IPS-11a (cell line): ENCODE measurements around the gene DLL4.

Experiments used
- H3K4me3 ChIP-seq: one replicate; pipeline ENCODE4 v1.5.1; 2013; ENCODE audit warnings: low read depth, low read length, control low read depth

Gene DLL4

DNA sequence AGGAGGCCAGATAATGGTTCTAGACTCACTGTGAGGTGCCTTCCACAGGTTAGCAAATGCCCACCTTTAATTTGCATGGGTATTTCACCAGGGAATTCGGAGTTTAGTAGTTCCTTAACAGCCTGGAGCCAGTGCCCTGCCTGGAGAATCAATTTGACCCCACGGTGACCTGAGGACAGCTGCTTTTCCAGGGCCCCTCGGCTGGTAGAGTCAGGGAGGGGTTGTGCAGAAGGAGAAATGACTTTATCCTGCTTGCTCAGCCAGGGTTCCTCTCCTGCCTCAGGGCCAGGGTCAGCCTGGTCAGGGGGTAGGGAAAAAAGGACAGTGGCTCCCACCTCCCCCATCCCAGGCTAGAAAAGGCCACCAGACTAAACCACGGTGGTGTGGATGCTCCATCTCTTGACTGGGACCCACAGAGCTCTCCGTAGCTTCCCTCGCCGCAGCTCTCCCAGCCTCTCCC, 12.0 kb downstream of the DLL4 start:
- H3K4me3 ChIP-seq, result peak overlapping the region; percentile 52

DNA sequence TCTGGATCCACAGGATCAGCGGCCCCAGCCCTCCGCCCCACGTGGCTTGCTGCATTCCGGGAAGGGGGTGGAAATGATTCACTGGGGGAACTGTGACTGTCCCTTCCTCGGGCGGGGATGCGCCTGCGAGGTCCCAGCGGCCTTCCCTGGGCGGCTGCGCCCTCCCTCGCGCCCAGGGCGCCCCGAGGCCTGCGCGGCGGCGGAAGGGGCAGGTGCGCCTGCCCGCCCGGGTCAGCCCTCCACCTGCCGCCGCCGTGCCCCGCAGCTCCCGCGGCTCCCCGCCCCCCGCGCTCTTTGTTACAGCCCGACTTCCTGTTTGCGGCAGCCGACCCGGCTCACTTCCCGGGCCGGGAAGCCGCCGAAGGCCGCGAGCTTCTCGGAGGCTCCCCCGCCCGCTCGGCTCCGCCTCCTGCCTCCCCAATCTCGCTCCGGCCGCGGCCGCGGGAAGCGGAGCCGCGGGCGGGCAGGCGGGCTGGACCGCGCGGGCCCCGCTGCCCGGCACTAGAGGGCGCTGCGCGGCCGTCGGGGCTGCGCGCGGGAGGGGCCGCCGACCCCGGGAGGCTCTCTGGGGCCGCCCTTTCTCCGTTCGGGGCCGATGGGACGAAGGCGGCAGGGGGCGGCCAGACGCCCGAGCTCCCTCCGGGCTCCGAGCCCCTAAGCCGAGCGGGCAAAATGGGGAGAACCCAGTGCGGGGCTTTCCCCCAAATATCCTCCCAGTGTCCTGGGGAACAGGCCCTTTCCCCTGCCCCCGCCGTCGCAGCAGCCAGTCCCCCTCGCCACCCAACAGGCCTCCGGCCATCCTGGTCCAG, 12.6 kb downstream of the DLL4 start:
- H3K4me3 ChIP-seq, result peak overlapping the region; percentile 52

DNA sequence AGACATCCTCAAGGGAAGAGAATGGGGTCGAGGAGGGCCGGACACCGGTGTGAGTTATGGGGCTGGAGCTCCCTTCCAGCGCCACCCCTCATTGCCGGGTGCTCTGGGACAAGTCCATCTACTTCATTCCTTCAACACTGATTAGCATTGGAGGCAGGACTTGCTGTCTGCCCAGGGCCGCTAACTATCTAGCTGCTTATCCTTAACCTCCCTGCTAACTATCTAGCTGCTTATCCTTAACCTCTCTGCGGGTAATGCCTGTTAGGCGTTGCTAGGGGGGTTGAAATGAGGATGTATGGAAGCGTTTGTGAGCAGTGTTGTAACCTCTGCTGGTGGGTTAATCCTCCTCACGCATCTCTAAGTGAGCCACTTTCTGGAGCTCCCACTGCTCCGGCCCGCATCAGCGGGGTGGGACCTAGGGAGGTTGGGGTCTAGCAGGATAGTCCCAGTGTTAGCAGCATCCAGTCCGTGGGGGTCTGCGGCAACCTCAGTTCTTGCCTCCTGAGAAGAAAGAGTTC, 13.3 kb downstream of the DLL4 start:
- peak overlapping the region; percentile 22 for H3K4me3 ChIP-seq

DNA sequence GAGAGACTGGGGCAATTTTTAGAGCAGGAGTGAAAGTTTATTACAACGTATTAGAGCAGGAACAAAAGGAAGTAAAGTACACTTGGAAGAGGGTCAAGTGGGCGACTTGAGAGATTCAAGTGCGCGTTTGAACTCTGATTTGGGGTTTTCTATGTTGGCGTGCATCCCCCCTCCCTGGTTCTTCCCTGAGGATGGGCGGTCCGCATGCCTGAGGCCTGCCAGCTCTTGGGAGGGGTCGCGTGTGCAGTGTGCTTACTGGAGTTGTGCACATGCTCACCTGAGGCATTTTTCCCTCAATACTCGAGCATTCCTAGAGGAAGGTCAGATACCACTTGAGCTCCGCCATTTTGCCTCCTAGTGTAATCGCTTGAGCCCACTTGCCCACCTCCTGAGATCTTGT, 13.7 kb downstream of the DLL4 start:
- no peak overlapping the region for H3K4me3 ChIP-seq

DNA sequence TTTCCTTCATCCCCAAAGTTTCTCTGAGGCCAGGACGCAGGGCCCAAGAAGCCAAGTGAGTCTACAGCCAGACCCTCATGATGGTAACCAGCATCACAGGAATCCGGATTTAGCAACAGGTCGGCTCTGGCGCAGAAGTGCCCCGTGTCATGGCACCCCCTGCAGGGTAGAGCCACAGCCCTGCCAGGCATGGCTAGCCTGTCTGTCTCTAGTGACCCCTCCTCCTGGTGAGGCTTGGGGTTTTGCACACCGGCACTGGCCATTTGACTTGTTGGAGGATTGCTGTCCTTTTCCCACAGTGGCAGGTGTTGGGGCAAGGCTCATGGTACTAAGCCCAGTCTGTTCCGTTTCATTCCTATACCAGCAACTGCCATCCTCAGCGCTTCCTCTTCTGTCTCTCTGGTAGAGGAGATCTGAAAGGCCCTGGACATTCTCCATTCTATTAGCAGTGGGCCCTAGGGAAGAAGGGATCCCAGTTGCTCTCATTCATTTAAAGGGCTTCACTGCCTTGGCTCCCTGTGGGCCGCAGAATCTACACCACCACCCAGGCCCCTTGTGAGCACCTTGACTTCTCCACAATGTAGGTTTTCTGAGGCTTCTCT, 14.7 kb downstream of the DLL4 start:
- H3K4me3 ChIP-seq, result no peak overlapping the region

DNA sequence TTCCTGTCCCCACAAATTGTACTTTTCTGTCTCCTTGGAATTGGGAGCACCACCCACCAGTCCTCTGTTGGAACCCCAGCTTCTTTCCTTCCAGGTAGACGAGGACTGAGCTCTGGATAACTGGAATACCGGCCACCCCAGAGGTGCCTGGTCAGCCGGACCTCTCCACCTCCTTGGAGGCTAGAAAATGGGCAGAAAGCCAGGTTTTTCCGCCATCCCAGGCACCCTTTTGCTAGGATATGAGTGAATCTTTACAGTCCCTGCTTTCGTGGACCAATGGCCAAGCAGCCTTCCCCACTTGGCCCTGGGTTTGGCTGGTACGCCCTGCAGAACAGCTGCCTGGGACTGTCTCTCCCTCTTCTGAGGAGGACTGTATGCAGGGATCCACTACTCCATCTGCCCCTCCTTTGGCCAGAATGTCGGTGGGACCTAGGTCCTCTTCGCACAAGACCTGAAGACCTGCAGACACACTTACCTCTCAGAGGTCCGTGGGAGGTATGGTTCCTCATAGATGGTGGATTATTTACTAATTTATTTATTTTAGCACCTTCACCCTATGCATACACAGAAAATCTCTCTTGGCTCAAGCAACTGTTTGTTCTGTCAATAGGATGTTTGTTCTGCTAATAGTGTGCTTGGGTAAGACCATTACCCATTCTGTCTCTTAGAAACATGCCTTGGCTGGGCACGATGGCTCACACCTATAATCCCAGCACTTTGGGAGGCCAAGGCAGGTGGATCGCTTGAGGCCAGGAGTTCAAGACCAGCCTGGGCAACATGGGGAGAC, 15.6 kb downstream of the DLL4 start:
- no peak overlapping the region for H3K4me3 ChIP-seq

DNA sequence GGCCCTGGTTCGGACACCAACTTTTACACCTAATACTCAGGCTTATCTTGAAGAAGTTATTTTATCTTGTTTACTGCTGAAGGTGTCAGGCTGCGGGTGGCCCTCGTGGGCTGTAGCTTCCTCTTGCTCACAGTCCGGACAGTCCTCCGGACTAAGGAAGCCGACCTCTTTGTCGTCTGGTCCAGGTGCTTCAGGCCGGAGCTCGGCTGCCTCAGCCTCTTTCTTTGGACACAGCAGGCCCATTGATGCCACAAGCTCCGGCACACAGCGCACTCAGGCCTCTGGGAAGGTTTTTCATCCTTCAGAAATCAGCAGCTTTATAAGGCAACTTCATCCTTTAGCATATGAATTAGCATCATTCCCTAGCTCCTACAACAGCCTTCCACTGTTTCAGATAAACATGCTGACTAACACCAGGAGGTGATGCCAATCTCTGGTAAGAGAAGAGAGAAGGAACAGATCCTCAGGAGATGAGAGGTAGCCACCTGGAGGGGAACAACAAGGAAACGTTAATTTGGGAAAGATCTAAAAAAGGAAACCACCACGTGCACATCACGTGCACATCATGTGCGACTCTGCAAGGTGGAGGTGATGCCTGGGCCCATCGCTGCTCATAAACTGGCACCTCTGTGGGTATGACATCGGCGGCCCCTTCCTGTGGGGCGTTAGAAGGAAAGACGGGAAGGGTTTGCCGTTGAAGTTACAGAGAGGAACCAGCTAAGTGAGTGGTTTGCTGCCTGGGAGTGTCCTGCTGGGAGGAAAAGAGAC, 19.8 kb downstream of the DLL4 start:
- no peak overlapping the region for H3K4me3 ChIP-seq

DNA sequence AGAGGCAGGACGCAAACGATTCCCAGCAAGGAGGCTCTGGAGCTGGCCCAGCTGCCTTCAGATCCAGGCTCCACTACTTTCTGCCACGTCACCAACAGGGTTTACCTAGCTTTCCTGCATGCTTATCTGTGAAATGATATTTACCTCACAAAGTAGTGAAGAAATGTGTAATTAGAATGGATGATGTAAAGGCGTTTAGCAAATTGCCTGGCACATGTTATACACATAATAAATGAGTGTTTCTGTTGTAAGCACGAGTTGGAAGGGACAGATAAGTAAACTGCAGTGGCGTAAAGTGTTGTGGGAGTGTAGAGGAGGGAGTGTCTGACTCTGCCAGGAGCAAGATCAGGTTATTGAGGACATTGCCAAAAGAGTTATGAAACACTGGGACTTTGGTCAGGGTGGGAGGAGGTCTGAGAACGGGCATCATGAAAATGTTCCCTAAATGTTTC, 20.6 kb downstream of the DLL4 start:
- no peak overlapping the region for H3K4me3 ChIP-seq

DNA sequence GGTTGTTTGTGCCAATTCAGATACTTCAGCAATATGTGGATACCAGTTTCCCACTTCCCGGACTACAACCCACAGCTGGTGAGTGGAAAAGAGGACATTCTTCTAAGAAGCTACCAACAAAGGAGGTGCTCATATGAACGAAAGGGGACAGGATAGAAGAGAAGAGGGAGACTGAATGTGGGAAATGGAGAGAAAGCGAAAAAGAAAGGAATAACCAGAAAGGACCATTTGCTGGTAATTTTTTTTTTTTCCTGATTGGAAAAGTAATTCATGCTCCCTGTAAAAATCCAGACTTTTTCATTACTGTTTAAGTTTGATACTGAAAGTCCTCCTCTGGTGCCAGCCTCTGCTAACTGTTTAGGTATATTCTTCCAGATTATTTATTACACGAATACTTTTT, 22.6 kb downstream of the DLL4 start:
- H3K4me3 ChIP-seq, result no peak overlapping the region

DNA sequence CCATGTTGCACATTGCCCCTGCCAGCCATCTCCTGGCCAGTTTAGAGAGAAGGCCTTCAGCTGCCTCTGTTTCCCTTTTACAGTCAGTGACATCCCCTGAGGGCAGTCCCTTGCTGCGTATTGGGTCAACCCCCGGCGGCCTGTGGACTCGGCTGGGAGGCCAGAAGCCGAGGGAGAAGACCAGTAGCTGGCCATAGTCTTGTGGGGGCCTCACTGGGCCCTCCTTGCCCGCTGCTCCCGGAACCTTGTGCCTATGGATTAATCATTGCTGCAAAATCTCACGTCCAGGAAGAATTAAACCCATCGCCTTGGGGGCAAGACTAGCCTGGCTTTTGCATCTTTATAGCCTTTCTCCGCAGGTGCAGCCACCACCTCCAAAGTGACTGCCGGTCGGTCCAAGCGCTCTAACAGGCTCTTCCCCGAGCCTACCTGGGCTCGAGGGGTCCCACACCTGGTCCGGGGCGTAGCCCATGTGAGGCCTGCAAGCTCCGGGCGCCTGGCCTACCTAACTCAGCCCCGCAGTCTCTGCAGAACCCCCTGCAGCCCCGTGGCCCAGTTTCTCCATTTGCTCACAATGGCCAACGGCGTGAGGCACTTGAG, 23.3 kb downstream of the DLL4 start:
- H3K4me3 ChIP-seq, result peak overlapping the region; percentile 51

DNA sequence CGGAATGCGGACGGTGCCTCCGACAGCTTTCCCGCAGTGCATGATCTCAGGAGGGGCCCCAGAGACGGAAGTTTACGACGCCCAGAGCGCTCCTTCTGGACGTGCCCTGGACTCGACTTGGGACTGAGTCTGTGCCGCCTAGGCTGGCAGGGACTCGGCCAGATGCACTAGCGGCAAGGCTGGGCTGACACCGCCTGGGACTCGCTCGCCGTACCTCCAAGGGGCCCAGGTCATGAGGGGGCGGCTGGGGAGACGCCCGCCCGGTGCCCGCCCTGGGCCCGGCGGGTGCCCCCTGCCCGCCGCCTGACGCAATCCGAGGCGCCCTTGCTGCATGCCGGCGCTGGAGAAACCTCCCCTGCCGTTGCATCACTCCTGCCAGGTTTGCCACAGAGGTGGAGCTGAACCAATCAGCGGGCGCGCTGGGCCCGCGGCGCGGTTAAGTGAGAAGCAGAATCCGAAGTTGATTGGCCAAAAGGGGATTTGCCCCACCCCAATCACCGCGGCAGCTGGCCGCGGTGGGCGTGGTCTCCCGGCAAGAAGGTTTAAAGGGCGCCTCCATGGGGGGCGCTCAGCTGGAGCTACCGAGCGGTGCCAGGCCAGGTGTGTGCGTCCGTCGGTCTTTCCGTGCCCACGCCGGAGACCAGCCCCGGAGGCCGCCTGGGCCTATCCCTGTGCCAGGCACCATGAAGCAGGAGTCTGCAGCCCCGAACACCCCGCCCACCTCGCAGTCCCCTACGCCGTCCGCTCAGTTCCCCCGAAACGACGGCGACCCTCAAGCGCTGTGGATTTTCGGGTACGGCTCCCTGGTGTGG, 24.0 kb downstream of the DLL4 start, which contains the start of gene CHAC1:
CHAC1 (plus strand) TSS at position 571 of the 812 bp plus-strand sequence; CDS start at position 684, 113 bp downstream.
- H3K4me3 ChIP-seq, result peak within 1 kb of the TSS; percentile 89

DNA sequence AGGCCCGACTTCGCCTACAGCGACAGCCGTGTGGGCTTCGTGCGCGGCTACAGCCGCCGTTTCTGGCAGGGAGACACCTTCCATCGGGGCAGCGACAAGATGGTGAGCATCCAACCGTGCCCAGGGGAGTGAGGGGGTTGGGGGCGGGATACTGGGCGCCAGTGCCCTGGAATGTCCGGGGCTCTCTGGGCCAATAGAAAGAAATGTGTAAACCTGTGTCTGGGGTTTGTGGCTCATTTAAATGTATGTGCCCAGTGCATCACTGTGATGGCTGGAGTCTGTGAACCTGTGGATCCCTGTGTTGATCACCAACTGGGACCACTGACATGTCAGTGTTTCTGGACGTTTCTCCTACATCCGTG, 24.6 kb downstream of the DLL4 start:
- peak overlapping the region; percentile 89 for H3K4me3 ChIP-seq

DNA sequence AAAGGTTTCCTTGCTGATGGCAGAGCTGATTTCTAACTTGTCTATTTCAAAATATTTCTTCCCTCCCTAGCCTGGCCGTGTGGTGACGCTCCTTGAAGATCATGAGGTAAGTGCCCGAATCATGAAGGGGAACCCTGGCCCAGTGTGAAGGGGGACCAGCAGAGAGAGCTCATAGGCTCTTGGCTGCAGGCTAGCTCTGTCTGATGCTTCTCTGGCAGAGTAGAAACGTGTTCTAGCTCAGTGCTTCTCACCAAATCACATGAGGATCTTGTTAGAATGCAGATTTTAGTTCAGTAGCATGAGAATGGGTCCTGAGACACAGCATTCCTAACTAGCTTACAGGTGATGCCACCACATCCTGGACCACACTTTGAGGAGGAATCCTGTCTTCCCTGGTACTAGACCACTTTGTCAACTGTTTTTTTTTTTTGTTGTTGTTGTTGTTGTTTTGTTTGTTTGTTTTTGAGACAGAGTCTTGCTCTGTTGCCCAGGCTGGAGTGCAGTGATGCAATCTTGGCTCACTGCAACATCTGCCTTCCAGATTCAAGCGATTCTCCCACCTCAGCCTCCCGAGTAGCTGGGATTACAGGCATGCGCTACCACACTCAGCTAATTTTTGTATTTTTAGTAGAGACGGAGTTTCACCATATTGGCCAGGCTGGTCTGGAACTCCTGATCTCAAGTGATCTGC, 25.2 kb downstream of the DLL4 start:
- peak overlapping the region; percentile 89 for H3K4me3 ChIP-seq

DNA sequence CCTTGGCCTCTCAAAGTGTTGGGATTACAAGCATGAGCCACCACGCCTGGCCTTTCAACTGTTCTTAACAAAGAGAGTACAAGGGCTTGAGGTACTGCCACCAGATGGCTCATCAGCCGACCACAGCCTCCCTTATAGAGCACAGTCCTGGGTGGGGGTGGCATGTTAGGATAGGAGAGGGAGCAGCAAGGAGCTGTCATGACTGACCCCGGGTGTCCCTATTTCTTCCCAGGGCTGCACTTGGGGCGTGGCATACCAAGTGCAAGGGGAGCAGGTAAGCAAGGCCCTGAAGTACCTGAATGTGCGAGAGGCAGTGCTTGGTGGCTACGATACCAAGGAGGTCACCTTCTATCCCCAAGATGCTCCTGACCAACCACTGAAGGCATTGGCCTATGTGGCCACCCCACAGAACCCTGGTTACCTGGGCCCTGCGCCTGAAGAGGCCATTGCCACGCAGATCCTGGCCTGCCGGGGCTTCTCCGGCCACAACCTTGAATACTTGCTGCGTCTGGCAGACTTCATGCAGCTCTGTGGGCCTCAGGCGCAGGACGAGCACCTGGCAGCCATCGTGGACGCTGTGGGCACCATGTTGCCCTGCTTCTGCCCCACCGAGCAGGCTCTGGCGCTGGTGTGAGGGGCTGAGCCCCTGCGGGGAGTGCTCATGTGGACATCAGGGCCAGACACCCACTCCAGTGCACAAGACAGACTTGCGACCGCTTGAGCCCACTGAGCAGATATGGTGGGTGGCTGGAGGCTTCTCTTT, 26.2 kb downstream of the DLL4 start:
- no peak overlapping the region for H3K4me3 ChIP-seq

DNA sequence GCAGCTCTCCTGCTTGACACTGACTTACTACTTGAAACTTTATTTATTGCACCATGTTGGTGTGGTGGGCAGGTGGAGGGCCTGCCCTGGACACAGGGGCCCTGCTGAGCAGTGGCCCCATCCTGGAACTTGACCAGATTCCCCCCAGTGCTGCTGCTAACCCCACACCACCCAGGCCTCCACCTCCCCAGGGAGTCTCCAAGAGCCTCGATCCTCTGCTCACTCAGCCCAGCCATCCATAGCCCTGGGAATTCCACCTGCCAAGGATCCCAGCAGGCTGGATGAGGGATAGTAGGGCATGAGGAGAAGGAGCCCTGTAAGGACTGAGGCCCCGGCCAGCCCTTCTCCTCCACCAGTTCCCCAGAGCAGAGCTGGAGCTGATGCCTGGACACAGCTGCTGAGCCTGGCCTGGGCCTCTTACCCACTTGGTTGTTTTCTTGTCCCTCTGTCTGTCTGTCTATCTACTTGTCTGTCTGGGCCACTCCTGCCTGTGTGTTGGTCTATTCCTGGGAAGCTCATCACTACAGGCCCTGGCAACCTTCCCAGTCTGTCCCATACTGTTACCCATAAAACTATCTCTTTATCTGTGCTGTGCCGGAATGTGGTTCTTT, 26.9 kb downstream of the DLL4 start:
- peak overlapping the region; percentile 1 for H3K4me3 ChIP-seq

DNA sequence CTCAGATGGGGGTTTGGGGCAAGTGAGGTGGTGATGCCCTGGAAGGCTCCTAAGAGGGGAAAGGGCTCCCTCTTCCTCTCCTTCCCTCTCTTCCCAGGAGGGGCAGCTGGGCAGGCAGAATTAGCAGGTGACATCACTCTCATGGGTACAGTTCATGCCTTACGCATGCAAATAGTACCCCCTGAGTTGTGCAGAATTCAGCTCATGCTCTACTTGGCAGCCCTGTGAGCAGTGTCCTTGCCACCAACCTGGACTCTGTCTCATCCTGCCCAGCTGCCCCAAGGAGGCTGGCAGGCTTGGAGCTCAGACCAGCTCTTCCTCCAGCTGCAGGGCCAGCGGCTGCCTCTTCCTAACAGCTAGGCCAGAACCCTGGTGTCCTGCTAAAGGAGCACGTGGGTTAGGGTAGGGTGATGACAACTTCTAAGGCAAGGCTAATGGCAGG, 27.4 kb downstream of the DLL4 start:
- H3K4me3 ChIP-seq, result no peak overlapping the region

DNA sequence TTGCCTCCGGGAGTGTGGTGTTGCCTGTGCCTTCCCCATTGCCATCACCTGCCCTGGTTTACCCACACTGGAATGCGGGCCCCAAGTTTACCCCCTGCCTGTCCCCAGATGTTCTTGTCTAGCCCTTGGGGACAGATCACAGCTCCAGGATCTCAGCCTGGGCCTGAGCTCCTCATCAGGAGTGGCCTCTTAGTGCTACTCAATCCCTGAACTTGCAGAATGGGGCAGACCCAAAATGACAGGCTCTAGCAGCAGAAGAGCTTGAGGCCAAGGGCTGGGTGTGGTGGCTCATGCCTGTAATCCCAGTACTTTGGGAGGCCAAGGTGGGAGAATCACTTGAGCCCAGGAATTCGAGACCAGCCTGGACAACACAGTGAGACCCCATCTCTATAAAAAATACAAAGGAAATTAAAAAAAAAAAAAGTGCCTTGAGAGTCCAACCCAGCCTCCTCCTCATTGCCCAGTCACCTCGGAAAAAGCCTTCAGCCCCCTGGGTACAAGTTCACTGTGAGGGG, 28.0 kb downstream of the DLL4 start:
- H3K4me3 ChIP-seq, result no peak overlapping the region
